GM12873 (cell line): ENCODE measurements around the gene EDNRA.

Source experiments
- TF ChIP-seq, protein P1 (sequence below): IDR thresholded peaks from 2 replicates; pipeline ENCODE4 v1.5.1; 2012; ENCODE audit warnings: low read depth, mild to moderate bottlenecking, moderate library complexity, low read length, control low read depth; ENCODE audit not compliant: insufficient read depth; ENCODE audit errors: missing control alignments

EDNRA gene

DNA sequence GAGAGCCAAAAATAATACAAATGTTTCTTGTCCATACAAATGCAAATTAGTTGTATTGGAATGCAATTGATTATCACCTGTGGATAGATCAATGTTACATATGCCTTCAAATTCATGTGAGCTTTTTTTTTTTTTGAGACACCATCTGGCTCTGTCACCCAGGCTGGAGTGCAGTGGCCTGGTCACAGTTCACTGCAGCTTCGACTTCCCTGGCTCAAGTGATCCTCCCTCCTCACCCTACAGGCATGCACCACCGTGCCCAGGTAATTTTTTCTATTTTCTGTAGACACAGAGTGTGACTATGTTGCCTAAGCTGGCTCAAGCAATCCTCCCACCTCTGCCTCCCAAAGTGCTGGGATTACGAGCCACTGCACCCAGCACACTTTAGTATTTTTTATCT, 97.7 kb downstream of the EDNRA start:
- TF ChIP-seq, protein P1, sequence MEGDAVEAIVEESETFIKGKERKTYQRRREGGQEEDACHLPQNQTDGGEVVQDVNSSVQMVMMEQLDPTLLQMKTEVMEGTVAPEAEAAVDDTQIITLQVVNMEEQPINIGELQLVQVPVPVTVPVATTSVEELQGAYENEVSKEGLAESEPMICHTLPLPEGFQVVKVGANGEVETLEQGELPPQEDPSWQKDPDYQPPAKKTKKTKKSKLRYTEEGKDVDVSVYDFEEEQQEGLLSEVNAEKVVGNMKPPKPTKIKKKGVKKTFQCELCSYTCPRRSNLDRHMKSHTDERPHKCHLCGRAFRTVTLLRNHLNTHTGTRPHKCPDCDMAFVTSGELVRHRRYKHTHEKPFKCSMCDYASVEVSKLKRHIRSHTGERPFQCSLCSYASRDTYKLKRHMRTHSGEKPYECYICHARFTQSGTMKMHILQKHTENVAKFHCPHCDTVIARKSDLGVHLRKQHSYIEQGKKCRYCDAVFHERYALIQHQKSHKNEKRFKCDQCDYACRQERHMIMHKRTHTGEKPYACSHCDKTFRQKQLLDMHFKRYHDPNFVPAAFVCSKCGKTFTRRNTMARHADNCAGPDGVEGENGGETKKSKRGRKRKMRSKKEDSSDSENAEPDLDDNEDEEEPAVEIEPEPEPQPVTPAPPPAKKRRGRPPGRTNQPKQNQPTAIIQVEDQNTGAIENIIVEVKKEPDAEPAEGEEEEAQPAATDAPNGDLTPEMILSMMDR = no peak

DNA sequence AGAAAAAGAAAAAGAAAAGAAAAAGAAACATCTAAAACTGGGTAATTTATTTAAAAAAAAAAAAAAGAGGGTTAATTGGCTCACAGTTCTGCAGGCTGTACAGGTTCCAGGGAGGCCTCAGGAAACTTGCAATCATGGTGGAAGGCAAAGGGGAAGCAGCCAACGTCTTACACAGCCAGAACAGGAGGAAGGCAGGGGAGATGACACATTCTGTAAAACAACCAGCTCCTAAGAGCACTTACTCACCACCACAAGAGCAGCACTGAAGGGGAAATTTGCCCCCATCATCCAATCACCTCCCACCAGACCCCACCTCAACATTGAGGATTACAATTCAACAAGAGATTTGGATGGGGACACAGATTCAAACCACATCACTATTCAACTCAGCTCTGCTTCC, 99.5 kb downstream of the EDNRA start:
- TF ChIP-seq, protein P1 = no peak

DNA sequence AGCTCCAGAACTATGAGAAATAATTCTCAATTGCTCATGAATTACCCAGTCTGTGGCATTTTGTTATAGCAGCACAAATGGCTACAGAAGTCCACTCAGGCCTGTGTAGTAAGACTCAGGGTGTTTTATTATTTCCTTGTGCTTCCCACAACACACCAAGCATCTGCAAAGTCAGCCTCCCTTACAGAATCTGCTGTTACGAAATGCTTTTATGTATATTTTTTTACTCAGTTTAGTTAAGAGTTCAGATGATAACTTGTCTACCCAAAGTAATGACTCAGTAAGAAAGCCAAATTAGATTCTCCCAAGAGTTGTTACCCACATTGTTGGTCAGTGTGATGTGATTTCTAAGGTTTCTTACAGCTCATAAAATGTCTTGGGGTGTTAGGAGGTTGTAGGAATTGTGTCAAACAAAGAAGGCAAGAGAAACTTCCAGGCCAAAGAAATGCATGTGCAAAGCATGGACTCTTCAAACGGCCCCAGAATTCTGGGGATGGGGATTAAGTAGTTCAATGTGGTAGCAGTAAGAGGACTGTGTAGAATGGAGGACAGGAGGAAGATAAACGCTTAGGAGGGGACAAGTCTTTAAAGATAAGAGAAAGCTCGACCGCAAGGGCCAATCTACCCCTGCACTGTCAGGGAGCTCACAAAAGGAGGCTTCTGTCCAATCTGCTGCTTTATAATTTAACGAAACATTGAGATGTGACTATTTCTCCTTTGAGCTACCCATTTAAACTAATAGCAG, 100.9 kb downstream of the EDNRA start:
- TF ChIP-seq, protein P1 = no peak

DNA sequence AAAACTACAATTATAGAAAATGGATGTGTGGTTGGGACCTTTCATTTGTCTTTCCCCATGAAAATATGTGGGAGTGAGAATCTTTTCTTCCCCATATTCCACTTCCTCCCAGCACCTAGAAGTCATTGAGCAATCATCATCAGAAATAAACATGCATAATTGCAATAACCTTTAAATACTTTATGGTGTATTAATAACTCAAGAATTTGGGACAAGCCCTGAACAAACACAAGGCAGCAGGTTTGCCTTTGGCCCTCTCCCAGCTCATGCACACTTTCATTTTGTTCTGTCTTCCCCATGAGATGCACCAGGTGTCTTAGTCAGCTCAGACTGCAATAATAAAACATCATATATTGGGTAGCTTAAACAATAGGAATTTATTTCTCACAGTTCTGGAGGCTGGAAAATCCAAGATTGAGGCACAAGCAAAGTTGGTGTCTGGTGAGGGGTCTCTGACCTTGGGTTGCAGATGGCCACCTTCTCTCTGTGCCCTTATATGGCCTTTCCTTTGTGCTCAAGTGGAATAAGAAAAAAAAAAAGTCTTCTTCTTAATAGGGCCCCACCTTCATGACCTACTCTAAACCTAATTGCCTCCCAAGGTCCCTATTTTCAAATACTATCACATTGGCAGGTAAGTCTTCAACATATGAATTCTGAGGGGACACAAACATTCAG, 101.6 kb downstream of the EDNRA start:
- TF ChIP-seq, protein P1 = no peak

DNA sequence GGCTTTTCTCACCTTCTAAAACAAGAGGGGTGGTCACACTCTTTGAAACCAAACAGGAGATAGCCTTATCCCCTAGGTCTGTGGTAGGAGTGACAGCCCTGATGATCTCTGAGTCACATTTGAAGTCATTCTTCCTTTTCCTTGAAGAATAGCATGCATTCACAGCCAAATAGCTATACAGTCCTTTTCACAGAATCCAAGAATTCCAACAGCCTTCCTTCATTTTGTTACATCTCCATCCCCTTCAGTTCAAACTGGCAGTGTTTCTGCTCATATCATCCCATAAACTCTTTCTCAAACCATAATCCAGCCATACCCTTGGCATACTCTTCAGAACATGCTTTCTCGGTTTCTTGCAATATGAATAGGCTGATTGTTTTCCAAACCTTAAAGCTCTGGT, 103.0 kb downstream of the EDNRA start:
- TF ChIP-seq, protein P1 = no peak

DNA sequence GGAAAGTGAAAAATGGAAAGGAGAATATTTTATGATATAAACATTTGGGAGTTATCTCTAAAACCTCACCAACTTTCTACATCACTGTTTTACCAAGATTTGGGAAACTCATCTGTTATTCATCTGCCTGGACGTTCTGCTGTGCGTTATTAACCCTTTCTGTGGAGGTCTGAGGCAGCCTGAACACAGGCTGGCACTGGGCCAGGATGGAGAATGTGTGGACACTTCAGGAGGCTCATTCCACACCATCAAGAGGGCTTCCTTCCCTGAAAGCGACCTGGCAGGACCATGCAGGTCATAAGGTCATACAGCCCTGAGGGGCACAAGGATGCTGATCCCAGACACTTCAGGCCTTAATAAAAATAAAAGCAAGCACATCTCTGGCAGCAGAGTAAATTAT, 105.1 kb downstream of the EDNRA start:
- TF ChIP-seq, protein P1 = no peak

DNA sequence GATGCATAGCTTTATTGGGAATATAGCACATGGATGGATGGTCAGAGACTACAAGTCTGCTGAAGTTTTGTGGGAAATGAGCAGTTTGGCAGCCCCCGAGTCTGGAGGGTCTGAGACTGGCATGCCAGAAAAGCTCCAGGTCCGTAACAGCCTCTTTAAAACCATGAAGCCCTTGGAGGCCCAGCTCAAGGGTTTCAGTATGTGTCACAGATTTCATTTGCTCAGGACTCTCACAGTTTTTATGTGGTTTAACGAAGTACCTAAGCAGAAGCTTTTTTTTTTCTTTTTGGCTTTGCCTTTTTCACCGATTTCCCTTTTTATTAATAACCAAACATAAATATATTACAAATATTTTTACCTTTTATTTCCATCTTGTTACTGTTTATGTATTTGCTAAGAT, 105.7 kb downstream of the EDNRA start:
- TF ChIP-seq, protein P1 = no peak
